Peyer's patch (tissue), 4 donors: ENCODE measurements around the gene VPS8. TPM values are rescaled to one million over a fixed set of nuclear protein-coding genes. Genes with fewer than 3 reads are reported as not detected.

Source experiments
- DNase-seq, 3 donors: peaks; one replicate each; pipeline ENCODE4 v3.0.0-alpha.2; 2017 to 2019
- H3K27ac ChIP-seq, 4 donors: fragments of 200-600 bp; sonication (generic); one replicate each; pipeline ENCODE4 v1.5.1; 2016 to 2019
- H3K27me3 ChIP-seq, 2 donors: fragments of 200-600 bp; sonication (generic); one replicate each; pipeline ENCODE4 v1.5.1; 2019
- H3K36me3 ChIP-seq, 3 donors: fragments of 200-600 bp; sonication (generic); one replicate each; pipeline ENCODE4 v1.5.1; 2016 to 2019
- H3K4me1 ChIP-seq, 4 donors: fragments of 200-600 bp; sonication (generic); one replicate each; pipeline ENCODE4 v1.5.1; 2016 to 2019
- H3K4me3 ChIP-seq, 4 donors: fragments of 200-600 bp; sonication (generic); 1 replicate in 3 of 4; 2 replicates in 1 of 4; pipeline ENCODE4 v1.5.1; 2016 to 2019; ENCODE audit warnings: mild to moderate bottlenecking in 1 of 4
- H3K9me3 ChIP-seq, 4 donors: fragments of 200-600 bp; sonication (generic); one replicate each; pipeline ENCODE4 v1.5.1; 2016 to 2019; ENCODE audit warnings: mild to moderate bottlenecking in 1 of 4
- POLR2A ChIP-seq, 2 donors: fragments of 450-650 bp; IDR thresholded peaks; one replicate each; pipeline ENCODE4 v1.5.1; 2017; ENCODE audit warnings: antibody characterized with exemption in 2 of 2, mild to moderate bottlenecking in 2 of 2, moderate library complexity in 2 of 2
- total RNA-seq, 4 donors: library from RNA; depleted of rRNA; stranded (reverse); fragments of >200 nt; gene quantifications; one replicate each; pipeline ENCODE4 v1.1.0, GENCODE V29; 2016
- TF ChIP-seq, protein P1 (sequence below), 6 experiments: fragments of 450-650 bp in 4 of 6; fragments of 200-600 bp in 2 of 6; sonication (generic) in 1 of 6; IDR thresholded peaks; one replicate each; pipeline ENCODE4 v1.5.1; 2017 to 2019; ENCODE audit warnings: antibody characterized with exemption in 6 of 6, mild to moderate bottlenecking in 3 of 6, moderate library complexity in 1 of 6

The VPS8 gene
- total RNA-seq, 4 donors from 2014 or later = 49.7 to 109 (median 74.3) TPM

GRCh38 chr3:184932777-184933176 is 120.8 kb downstream of the VPS8 start:
- no peak for TF ChIP-seq POLR2A (IDR thresholded peaks at IDR 0.05)
- TF ChIP-seq, protein P1, sequence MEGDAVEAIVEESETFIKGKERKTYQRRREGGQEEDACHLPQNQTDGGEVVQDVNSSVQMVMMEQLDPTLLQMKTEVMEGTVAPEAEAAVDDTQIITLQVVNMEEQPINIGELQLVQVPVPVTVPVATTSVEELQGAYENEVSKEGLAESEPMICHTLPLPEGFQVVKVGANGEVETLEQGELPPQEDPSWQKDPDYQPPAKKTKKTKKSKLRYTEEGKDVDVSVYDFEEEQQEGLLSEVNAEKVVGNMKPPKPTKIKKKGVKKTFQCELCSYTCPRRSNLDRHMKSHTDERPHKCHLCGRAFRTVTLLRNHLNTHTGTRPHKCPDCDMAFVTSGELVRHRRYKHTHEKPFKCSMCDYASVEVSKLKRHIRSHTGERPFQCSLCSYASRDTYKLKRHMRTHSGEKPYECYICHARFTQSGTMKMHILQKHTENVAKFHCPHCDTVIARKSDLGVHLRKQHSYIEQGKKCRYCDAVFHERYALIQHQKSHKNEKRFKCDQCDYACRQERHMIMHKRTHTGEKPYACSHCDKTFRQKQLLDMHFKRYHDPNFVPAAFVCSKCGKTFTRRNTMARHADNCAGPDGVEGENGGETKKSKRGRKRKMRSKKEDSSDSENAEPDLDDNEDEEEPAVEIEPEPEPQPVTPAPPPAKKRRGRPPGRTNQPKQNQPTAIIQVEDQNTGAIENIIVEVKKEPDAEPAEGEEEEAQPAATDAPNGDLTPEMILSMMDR (IDR thresholded peaks at IDR 0.05) = no peak
- DNase-seq = no peak
- peaks cover 0 to 32% (median 0%) of the 10 kb centered on the region in 3 donors for H3K36me3 ChIP-seq

GRCh38 chr3:184937611-184938010 is 125.6 kb downstream of the VPS8 start:
- Histone ChIP-seq H3K27me3 (no peaks in the 10 kb centered on the region), H3K4me3 (no peak overlapping the region), H3K36me3 (no peaks in the 10 kb centered on the region), H3K27ac (no peak overlapping the region), H3K9me3 (no peaks in the 10 kb centered on the region), H3K4me1 (no peaks in the 10 kb centered on the region)
- no peak for DNase-seq
- TF ChIP-seq, protein P1 (IDR thresholded peaks at IDR 0.05) = no peak
- no peak for TF ChIP-seq POLR2A (IDR thresholded peaks at IDR 0.05)

More at GRCh38 chr3:184932777-184933176, 120.8 kb downstream of the VPS8 start:
- Histone ChIP-seq H3K9me3 (no peaks in the 10 kb centered on the region), H3K4me1 (no peaks in the 10 kb centered on the region), H3K27ac (no peak overlapping the region), H3K4me3 (no peak overlapping the region), H3K27me3 (no peaks in the 10 kb centered on the region)

DNA sequence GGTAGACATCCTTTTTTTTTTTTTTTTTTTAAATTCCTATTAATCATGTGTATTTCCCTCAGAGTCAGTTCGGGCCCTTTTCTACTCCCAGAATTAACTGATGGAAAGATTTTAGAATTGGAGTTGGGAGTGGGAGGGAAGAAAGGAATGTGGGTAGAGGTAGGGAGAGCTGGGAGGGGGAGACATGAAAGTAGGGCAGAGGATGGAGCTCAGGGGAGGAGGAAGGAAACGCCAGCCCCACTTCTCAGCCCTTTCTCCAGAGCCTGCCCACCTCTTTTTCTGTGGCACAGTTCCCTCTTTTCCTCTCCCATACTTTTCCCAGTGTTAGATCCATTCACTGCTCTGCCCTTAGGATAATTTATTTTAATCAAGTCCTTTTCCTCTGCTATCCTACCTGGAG is 129.4 kb downstream of the VPS8 start:
- Histone ChIP-seq H3K9me3 (no peaks in the 10 kb centered on the region), H3K4me3 (no peak overlapping the region), H3K36me3 (peaks cover 0 to 4% (median 0%) of the 10 kb centered on the region in 3 donors), H3K27me3 (no peaks in the 10 kb centered on the region), H3K27ac (no peak overlapping the region), H3K4me1 (no peaks in the 10 kb centered on the region)
- no peak for DNase-seq
- TF ChIP-seq, protein P1 (IDR thresholded peaks at IDR 0.05) = no peak
- no peak for TF ChIP-seq POLR2A (IDR thresholded peaks at IDR 0.05)

DNA sequence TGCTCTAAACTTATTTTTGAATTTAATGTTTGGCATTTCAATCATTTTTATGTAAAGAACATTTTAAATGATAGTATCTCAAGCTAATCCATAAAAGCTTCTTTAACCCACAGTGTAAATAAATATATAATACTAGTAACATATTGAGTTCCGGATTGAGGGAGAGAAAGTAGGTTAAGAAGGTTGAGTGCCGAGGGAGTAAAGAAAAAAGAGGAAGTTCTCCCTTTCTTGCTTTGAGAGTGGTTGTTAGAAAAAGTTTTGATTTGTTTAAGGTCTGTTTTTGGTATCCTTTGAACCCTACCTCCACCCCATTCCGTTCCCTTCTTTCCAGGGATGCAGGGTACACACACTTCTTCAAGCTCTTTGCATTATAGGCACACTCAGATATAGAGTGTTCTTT is 130.8 kb downstream of the VPS8 start:
- DNase-seq = no peak
- H3K27ac ChIP-seq = no peak overlapping the region
- no peak overlapping the region for H3K4me3 ChIP-seq
- H3K27me3 ChIP-seq = no peaks in the 10 kb centered on the region
- H3K36me3 ChIP-seq = peaks cover 0 to 5% (median 0%) of the 10 kb centered on the region in 3 donors
- H3K4me1 ChIP-seq = no peaks in the 10 kb centered on the region
- H3K9me3 ChIP-seq = no peaks in the 10 kb centered on the region
- no peak for TF ChIP-seq POLR2A (IDR thresholded peaks at IDR 0.05)

GRCh38 chr3:184944241-184944640 is 132.3 kb downstream of the VPS8 start:
- peaks cover 0 to 5% (median 0%) of the 10 kb centered on the region in 3 donors for H3K36me3 ChIP-seq
- H3K9me3 ChIP-seq = no peaks in the 10 kb centered on the region
- TF ChIP-seq, protein P1 (IDR thresholded peaks at IDR 0.05) = no peak
- TF ChIP-seq POLR2A (IDR thresholded peaks at IDR 0.05) = no peak
- no peaks in the 10 kb centered on the region for H3K27me3 ChIP-seq
- DNase-seq = no peak
- no peaks in the 10 kb centered on the region for H3K4me1 ChIP-seq
- no peak overlapping the region for H3K4me3 ChIP-seq
- H3K27ac ChIP-seq = no peak overlapping the region

DNA sequence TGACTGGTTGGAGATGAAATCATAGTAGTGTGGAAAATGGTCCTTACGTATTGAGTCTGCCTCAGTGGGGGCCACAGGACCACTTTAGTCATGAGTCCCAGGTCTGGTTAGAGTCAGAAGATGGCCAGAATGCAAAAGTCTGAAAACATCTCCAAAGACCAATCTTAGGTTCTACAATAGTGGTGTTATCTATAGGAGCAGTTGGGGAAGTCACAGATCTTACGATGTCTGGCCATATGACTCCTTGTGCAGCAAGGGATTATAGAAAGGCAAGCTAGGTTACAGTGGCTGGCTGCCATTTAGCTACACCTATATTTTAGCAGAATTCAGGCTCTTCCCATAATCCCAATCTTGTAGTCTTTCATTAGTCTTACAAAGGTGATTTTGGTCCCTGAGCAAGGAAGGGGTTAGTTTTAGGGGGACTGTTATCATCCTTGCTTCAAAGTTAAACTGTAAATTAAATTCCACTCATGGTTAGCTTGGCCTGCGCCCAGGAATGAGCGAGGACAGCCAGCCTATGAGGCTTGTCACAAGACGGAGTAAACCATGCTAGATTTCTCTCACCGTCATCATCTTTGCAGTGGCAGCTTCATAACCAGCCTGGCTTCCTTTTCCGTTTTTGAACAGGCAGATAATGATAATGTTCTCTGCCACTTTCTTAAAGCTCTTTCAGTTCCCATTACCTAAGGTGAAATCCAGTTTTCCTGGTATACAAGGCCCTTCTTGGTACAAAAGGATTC is 134.1 kb downstream of the VPS8 start:
- Histone ChIP-seq H3K36me3 (peaks cover 0 to 5% (median 0%) of the 10 kb centered on the region in 3 donors), H3K27me3 (no peaks in the 10 kb centered on the region), H3K4me3 (no peak overlapping the region), H3K9me3 (no peaks in the 10 kb centered on the region), H3K4me1 (no peaks in the 10 kb centered on the region), H3K27ac (no peak overlapping the region)
- no peak for DNase-seq
- TF ChIP-seq, protein P1 (IDR thresholded peaks at IDR 0.05) = no peak
- no peak for TF ChIP-seq POLR2A (IDR thresholded peaks at IDR 0.05)
